HEK293 (cell line): ENCODE measurements around the gene CSTPP1.

Experiments
- CTCF ChIA-PET: fragments of 350-600 bp; formaldehyde crosslinking; extraction: SDS; loops from one replicate; lab custom pipeline; 2021; ENCODE audit warnings: antibody characterized with exemption; lab: Yijun Ruan, JAX
- POLR2A ChIA-PET: fragments of 300-600 bp; formaldehyde crosslinking; extraction: SDS; loops from one replicate; lab custom pipeline; 2020; ENCODE audit warnings: antibody characterized with exemption, inconsistent platforms; lab: Yijun Ruan, JAX
- H3K27ac ChIP-seq: fragments of 200-500 bp; sonication (Bioruptor generic); 2 replicates; pipeline ENCODE4 v1.5.1; 2014; ENCODE audit warnings: low read depth, low read length, control low read depth, inconsistent platforms; ENCODE audit errors: extremely low read depth
- H3K36me3 ChIP-seq, 2 experiments: fragments of 200-500 bp in 1 of 2; sonication (Bioruptor generic) in 1 of 2; 1 replicate in 1 of 2; 2 replicates in 1 of 2; pipeline ENCODE4 v1.5.1; 2014 to 2017; ENCODE audit warnings: inconsistent platforms in 2 of 2, low read length in 2 of 2; ENCODE audit not compliant: control insufficient read depth in 2 of 2, insufficient read depth in 1 of 2
- H3K4me1 ChIP-seq: fragments of 200-500 bp; sonication (Bioruptor generic); 2 replicates; pipeline ENCODE4 v1.5.1; 2014; ENCODE audit warnings: mild to moderate bottlenecking, low read length, inconsistent platforms; ENCODE audit not compliant: control insufficient read depth, insufficient read depth
- H3K4me3 ChIP-seq: 2 replicates; pipeline ENCODE4 v1.5.1; 2011; ENCODE audit warnings: low read depth, mild to moderate bottlenecking, control low read depth, low read length, moderate library complexity
- H3K9me3 ChIP-seq: fragments of 200-500 bp; sonication (Bioruptor generic); 2 replicates; pipeline ENCODE4 v1.5.1; 2014; ENCODE audit warnings: low read depth, low read length, inconsistent platforms; ENCODE audit not compliant: control insufficient read depth, insufficient read depth
- GLI2 ChIP-seq: fragments of 450-650 bp; formaldehyde crosslinking; IDR thresholded peaks from 2 replicates; pipeline ENCODE4; 2017; ENCODE audit warnings: missing biosample characterization, missing genetic modification characterization, low read depth, borderline replicate concordance
- OSR2 ChIP-seq: fragments of 450-650 bp; formaldehyde crosslinking; IDR thresholded peaks from 2 replicates; pipeline ENCODE4 v1.5.1; 2016; ENCODE audit warnings: missing biosample characterization, missing genetic modification characterization
- ZBTB48 ChIP-seq: fragments of 450-650 bp; formaldehyde crosslinking; IDR thresholded peaks from 2 replicates; pipeline ENCODE4 v1.5.1; 2016; ENCODE audit warnings: missing biosample characterization, missing genetic modification characterization
- ZBTB7A ChIP-seq: fragments of 450-650 bp; formaldehyde crosslinking; IDR thresholded peaks from 2 replicates; pipeline ENCODE4 v1.5.1; 2016; ENCODE audit warnings: low read depth, missing biosample characterization, missing genetic modification characterization
- ZFP69B ChIP-seq: fragments of 450-650 bp; formaldehyde crosslinking; IDR thresholded peaks from 2 replicates; pipeline ENCODE4 v1.5.1; 2016; ENCODE audit warnings: missing biosample characterization, missing genetic modification characterization
- ZNF10 ChIP-seq: fragments of 450-650 bp; formaldehyde crosslinking; IDR thresholded peaks from 2 replicates; pipeline ENCODE4 v1.5.1; 2017; ENCODE audit warnings: missing biosample characterization, missing genetic modification characterization
- ZNF132 ChIP-seq: fragments of 450-650 bp; formaldehyde crosslinking; IDR thresholded peaks from 2 replicates; pipeline ENCODE4 v1.5.1; 2017; ENCODE audit warnings: missing biosample characterization, missing genetic modification characterization, borderline replicate concordance
- ZNF2 ChIP-seq: fragments of 450-650 bp; formaldehyde crosslinking; IDR thresholded peaks from 2 replicates; pipeline ENCODE4 v1.5.1; 2016; ENCODE audit warnings: missing biosample characterization, missing genetic modification characterization
- ZNF341 ChIP-seq: fragments of 450-650 bp; formaldehyde crosslinking; IDR thresholded peaks from 2 replicates; pipeline ENCODE4; 2016; ENCODE audit warnings: low read depth, missing biosample characterization, missing genetic modification characterization
- ZNF433 ChIP-seq: fragments of 450-650 bp; formaldehyde crosslinking; IDR thresholded peaks from 2 replicates; pipeline ENCODE4 v1.5.1; 2016; ENCODE audit warnings: missing biosample characterization, missing genetic modification characterization, low read depth
- ZNF510 ChIP-seq: fragments of 450-650 bp; formaldehyde crosslinking; IDR thresholded peaks from 2 replicates; pipeline ENCODE4 v1.5.1; 2018; ENCODE audit warnings: mild to moderate bottlenecking, missing genetic modification characterization, missing biosample characterization; ENCODE audit not compliant: insufficient replicate concordance
- ZNF530 ChIP-seq: fragments of 450-650 bp; formaldehyde crosslinking; IDR thresholded peaks from 2 replicates; pipeline ENCODE4 v1.5.1; 2016; ENCODE audit warnings: low read depth, missing biosample characterization, missing genetic modification characterization
- ZNF624 ChIP-seq: fragments of 450-650 bp; formaldehyde crosslinking; IDR thresholded peaks from 2 replicates; pipeline ENCODE4 v1.5.1; 2017; ENCODE audit warnings: missing biosample characterization, missing genetic modification characterization
- ZNF626 ChIP-seq: fragments of 450-650 bp; sonication (Bioruptor Pico); formaldehyde crosslinking; IDR thresholded peaks from 2 replicates; pipeline ENCODE4 v1.5.1; 2018; ENCODE audit warnings: missing biosample characterization, missing genetic modification characterization, inconsistent platforms
- ZNF660 ChIP-seq: fragments of 450-650 bp; IDR thresholded peaks from 2 replicates; pipeline ENCODE4 v1.5.1; 2018; ENCODE audit warnings: missing biosample characterization, mild to moderate bottlenecking, missing genetic modification characterization
- ZNF76 ChIP-seq: fragments of 450-650 bp; formaldehyde crosslinking; IDR thresholded peaks from 2 replicates; pipeline ENCODE4; 2016; ENCODE audit warnings: low read depth, missing biosample characterization, missing genetic modification characterization, borderline replicate concordance
- TF ChIP-seq, protein P1 (sequence below): fragments of 450-650 bp; formaldehyde crosslinking; conservative IDR thresholded peaks from 2 replicates; pipeline ENCODE4 v1.5.1; 2016; ENCODE audit warnings: low read depth, missing biosample characterization, missing genetic modification characterization
- TF ChIP-seq, protein P2 (sequence below): fragments of 450-650 bp; formaldehyde crosslinking; IDR thresholded peaks from 2 replicates; pipeline ENCODE4 v1.5.1; 2016; ENCODE audit warnings: missing biosample characterization, missing genetic modification characterization
- TF ChIP-seq, protein P3 (sequence below): fragments of 450-650 bp; formaldehyde crosslinking; IDR thresholded peaks from 2 replicates; pipeline ENCODE4 v1.5.1; 2016; ENCODE audit warnings: missing biosample characterization, missing genetic modification characterization
- TF ChIP-seq, protein P4 (sequence below): fragments of 450-650 bp; formaldehyde crosslinking; IDR thresholded peaks from 2 replicates; pipeline ENCODE4 v1.5.1; 2016; ENCODE audit warnings: missing biosample characterization, missing genetic modification characterization
- TF ChIP-seq, protein P5 (sequence below): fragments of 450-650 bp; formaldehyde crosslinking; conservative IDR thresholded peaks from 2 replicates; pipeline ENCODE4 v1.5.1; 2016; ENCODE audit warnings: low read depth, missing biosample characterization, missing genetic modification characterization

CSTPP1 gene

DNA sequence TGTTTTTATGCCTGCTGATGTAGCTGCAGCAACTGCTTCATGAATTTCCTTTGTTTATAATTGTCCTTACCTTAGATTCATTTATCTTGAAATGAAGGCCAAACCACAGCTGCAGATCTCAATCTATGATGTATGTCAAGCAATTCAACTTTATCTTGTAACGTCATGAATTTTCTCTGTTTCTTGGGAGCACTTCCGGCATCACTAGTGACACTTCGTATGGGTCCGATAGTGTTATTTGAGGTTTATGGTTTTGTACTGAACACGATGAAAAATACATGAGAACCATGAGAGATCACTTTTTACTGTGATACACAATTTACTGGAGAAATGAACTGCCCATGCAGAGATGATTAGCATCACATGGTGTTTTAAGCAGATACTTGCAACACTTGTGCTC, 98.5 kb downstream of the CSTPP1 start (continued):
- TF ChIP-seq, protein P1, sequence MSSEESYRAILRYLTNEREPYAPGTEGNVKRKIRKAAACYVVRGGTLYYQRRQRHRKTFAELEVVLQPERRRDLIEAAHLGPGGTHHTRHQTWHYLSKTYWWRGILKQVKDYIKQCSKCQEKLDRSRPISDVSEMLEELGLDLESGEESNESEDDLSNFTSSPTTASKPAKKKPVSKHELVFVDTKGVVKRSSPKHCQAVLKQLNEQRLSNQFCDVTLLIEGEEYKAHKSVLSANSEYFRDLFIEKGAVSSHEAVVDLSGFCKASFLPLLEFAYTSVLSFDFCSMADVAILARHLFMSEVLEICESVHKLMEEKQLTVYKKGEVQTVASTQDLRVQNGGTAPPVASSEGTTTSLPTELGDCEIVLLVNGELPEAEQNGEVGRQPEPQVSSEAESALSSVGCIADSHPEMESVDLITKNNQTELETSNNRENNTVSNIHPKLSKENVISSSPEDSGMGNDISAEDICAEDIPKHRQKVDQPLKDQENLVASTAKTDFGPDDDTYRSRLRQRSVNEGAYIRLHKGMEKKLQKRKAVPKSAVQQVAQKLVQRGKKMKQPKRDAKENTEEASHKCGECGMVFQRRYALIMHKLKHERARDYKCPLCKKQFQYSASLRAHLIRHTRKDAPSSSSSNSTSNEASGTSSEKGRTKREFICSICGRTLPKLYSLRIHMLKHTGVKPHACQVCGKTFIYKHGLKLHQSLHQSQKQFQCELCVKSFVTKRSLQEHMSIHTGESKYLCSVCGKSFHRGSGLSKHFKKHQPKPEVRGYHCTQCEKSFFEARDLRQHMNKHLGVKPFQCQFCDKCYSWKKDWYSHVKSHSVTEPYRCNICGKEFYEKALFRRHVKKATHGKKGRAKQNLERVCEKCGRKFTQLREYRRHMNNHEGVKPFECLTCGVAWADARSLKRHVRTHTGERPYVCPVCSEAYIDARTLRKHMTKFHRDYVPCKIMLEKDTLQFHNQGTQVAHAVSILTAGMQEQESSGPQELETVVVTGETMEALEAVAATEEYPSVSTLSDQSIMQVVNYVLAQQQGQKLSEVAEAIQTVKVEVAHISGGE (tag by site-specific recombination), result no peak
- TF ChIP-seq ZBTB48 (tag by site-specific recombination), result no peak
- TF ChIP-seq ZNF2 (tag by site-specific recombination), result no peak
- TF ChIP-seq OSR2 (tag by site-specific recombination), result no peak
- TF ChIP-seq ZNF624 (tag by site-specific recombination), result no peak
- TF ChIP-seq, protein P2, sequence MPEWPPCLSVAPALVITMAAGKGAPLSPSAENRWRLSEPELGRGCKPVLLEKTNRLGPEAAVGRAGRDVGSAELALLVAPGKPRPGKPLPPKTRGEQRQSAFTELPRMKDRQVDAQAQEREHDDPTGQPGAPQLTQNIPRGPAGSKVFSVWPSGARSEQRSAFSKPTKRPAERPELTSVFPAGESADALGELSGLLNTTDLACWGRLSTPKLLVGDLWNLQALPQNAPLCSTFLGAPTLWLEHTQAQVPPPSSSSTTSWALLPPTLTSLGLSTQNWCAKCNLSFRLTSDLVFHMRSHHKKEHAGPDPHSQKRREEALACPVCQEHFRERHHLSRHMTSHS, result no peak
- no peak for TF ChIP-seq ZNF433
- TF ChIP-seq, all 188 proteins: peak for 0

DNA sequence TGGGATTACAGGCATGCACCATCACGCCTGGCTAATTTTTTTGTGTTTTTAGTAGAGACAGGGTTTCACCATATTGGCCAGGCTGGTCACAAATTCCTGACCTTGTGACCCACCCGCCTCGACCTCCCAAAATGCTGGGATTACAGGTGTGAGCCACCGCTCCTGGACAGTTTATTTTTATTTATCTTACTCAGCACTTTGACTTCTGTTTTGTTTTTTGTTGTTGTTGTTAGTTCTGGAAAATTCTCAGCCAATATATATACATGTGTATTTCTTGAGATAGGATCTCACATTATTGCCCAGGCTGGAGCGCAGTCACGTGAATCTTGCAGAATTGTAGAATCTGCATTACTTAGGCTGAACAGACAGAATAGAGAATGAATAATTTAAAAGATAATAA, 107.6 kb downstream of the CSTPP1 start:
- ChIA-PET POLR2A (no interaction called here), CTCF (interaction anchor here (0.6 kb wide), 2 partner anchors 26 to 39 kb away, joined by 3 read pairs; no protein-coding TSS in a partner anchor)
- Histone ChIP-seq H3K4me1 (no peaks in the 10 kb centered on the region), H3K27ac (no peak overlapping the region), H3K36me3 (no peaks in the 10 kb centered on the region), H3K4me3 (no peak overlapping the region), H3K9me3 (no peaks in the 10 kb centered on the region)
- TF ChIP-seq, protein P3, sequence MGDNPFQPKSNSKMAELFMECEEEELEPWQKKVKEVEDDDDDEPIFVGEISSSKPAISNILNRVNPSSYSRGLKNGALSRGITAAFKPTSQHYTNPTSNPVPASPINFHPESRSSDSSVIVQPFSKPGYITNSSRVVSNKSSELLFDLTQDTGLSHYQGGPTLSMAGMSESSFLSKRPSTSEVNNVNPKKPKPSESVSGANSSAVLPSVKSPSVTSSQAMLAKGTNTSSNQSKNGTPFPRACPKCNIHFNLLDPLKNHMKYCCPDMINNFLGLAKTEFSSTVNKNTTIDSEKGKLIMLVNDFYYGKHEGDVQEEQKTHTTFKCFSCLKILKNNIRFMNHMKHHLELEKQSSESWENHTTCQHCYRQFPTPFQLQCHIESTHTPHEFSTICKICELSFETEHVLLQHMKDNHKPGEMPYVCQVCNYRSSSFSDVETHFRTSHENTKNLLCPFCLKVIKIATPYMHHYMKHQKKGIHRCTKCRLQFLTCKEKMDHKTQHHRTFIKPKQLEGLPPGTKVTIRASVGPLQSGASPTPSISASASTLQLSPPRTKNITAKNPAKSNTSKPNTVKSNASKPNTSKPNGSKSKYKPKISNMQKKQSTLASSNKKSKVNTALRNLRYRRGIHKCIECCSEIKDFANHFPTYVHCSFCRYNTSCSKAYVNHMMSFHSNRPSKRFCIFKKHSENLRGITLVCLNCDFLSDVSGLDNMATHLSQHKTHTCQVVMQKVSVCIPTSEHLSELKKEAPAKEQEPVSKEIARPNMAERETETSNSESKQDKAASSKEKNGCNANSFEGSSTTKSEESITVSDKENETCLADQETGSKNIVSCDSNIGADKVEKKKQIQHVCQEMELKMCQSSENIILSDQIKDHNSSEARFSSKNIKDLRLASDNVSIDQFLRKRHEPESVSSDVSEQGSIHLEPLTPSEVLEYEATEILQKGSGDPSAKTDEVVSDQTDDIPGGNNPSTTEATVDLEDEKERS (tag by site-specific recombination), result no peak
- TF ChIP-seq ZNF530, result no peak
- TF ChIP-seq, protein P4, sequence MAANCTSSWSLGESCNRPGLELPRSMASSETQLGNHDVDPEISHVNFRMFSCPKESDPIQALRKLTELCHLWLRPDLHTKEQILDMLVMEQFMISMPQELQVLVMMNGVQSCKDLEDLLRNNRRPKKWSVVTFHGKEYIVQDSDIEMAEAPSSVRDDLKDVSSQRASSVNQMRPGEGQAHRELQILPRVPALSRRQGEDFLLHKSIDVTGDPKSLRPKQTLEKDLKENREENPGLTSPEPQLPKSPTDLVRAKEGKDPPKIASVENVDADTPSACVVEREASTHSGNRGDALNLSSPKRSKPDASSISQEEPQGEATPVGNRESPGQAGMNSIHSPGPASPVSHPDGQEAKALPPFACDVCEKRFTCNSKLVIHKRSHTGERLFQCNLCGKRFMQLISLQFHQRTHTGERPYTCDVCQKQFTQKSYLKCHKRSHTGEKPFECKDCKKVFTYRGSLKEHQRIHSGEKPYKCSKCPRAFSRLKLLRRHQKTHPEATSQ (tag by site-specific recombination), result no peak
- TF ChIP-seq ZNF76 (tag by site-specific recombination), result no peak
- TF ChIP-seq ZBTB7A, result no peak
- TF ChIP-seq, protein P5, sequence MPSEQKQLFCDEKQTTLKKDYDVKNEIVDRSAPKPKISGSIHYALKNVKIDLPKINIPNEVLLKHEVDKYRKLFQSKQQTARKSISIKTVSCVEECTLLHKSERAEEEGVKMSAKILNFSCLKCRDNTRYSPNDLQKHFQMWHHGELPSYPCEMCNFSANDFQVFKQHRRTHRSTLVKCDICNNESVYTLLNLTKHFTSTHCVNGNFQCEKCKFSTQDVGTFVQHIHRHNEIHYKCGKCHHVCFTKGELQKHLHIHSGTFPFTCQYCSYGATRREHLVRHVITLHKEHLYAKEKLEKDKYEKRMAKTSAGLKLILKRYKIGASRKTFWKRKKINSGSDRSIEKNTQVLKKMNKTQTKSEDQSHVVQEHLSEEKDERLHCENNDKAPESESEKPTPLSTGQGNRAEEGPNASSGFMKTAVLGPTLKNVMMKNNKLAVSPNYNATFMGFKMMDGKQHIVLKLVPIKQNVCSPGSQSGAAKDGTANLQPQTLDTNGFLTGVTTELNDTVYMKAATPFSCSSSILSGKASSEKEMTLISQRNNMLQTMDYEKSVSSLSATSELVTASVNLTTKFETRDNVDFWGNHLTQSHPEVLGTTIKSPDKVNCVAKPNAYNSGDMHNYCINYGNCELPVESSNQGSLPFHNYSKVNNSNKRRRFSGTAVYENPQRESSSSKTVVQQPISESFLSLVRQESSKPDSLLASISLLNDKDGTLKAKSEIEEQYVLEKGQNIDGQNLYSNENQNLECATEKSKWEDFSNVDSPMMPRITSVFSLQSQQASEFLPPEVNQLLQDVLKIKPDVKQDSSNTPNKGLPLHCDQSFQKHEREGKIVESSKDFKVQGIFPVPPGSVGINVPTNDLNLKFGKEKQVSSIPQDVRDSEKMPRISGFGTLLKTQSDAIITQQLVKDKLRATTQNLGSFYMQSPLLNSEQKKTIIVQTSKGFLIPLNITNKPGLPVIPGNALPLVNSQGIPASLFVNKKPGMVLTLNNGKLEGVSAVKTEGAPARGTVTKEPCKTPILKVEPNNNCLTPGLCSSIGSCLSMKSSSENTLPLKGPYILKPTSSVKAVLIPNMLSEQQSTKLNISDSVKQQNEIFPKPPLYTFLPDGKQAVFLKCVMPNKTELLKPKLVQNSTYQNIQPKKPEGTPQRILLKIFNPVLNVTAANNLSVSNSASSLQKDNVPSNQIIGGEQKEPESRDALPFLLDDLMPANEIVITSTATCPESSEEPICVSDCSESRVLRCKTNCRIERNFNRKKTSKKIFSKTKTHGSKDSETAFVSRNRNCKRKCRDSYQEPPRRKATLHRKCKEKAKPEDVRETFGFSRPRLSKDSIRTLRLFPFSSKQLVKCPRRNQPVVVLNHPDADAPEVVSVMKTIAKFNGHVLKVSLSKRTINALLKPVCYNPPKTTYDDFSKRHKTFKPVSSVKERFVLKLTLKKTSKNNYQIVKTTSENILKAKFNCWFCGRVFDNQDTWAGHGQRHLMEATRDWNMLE, result no peak
- TF ChIP-seq ZNF660 (tag by site-specific recombination), result no peak
- no peak for TF ChIP-seq ZNF626 (tag by site-specific recombination)
- no peak for TF ChIP-seq ZNF10 (tag by site-specific recombination)
- no peak for TF ChIP-seq GLI2
- TF ChIP-seq ZNF132 (tag by site-specific recombination), result no peak
- no peak for TF ChIP-seq ZFP69B (tag by site-specific recombination)
- no peak for TF ChIP-seq ZNF341
- TF ChIP-seq ZNF510 (tag by site-specific recombination), result no peak
